ENCODE results near the gene CSNK1G1. TPM values are rescaled to one million over a fixed set of nuclear protein-coding genes. Genes with fewer than 3 reads are reported as not detected.
"Not testable (repeated sequence)": the region's sequence is repeated elsewhere in the genome, so short reads cannot be mapped to it uniquely, and the experiment has no call there.

CSNK1G1 gene
- total and polyA plus RNA-seq, 2 donors = 7.3 to 11.8 TPM

DNA sequence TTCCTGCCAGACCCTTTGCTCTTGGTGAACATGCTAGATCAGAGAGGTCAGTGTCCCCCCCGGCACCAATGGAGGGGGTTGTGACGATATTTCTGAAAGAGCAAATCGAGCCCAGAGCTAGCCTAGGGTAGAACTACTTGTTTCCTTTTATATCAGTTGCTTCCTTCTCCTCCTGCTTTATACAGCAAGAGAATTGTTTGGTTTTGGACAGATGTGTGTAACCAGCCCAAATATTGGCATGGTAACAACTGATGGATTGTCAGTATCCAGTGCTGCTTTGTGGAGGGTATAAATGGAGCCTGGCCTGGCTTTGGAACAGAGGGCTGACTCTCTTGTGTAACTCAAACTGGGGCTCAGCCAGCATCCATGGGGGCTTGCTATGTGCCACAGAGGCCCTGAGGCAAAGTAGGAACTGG lies 233.0 kb downstream of the CSNK1G1 start:
- Histone ChIP-seq H3K9me3 (ENCODE audit: control insufficient read depth in 2 of 2, insufficient read depth in 1 of 2, low read length in 1 of 2) (no peaks in the 10 kb centered on the region), H3K4me3 (ENCODE audit: low read length in 2 of 2) (no peak overlapping the region), H3K27me3 (ENCODE audit: control insufficient read depth in 2 of 2, insufficient read depth in 1 of 2, low read length in 1 of 2) (no peaks in the 10 kb centered on the region), H3K4me1 (ENCODE audit: control insufficient read depth in 2 of 2, insufficient read depth in 2 of 2, low read length in 2 of 2) (peaks cover 0 to 3% of the 10 kb centered on the region in 2 donors), H3K36me3 (ENCODE audit: control insufficient read depth in 2 of 2, insufficient read depth in 2 of 2, low read length in 1 of 2) (peaks cover 51 to 85% of the 10 kb centered on the region in 2 donors), H3K27ac (ENCODE audit: low read depth in 1 of 2, low read length in 1 of 2) (no peak overlapping the region)
- no peak for DNase-seq (ENCODE audit: low read depth in 6 of 9, low spot score in 9 of 9)
- 95% methylated on average over 3 of the region's 3 CpGs for WGBS

GRCh38 chr15:64122444-64122843 lies 233.5 kb downstream of the CSNK1G1 start:
- peaks cover 51 to 85% of the 10 kb centered on the region in 2 donors for H3K36me3 ChIP-seq (ENCODE audit: control insufficient read depth in 2 of 2, insufficient read depth in 2 of 2, low read length in 1 of 2)
- H3K27me3 ChIP-seq (ENCODE audit: control insufficient read depth in 2 of 2, insufficient read depth in 1 of 2, low read length in 1 of 2) = no peaks in the 10 kb centered on the region
- no peak overlapping the region for H3K27ac ChIP-seq (ENCODE audit: low read depth in 1 of 2, low read length in 1 of 2)
- no peak overlapping the region for H3K4me3 ChIP-seq (ENCODE audit: low read length in 2 of 2)
- 98% methylated on average over 1 of the region's 1 CpG for WGBS
- no peak for DNase-seq (ENCODE audit: low read depth in 6 of 9, low spot score in 9 of 9)
- peaks cover 0 to 3% of the 10 kb centered on the region in 2 donors for H3K4me1 ChIP-seq (ENCODE audit: control insufficient read depth in 2 of 2, insufficient read depth in 2 of 2, low read length in 2 of 2)
- no peaks in the 10 kb centered on the region for H3K9me3 ChIP-seq (ENCODE audit: control insufficient read depth in 2 of 2, insufficient read depth in 1 of 2, low read length in 1 of 2)

DNA sequence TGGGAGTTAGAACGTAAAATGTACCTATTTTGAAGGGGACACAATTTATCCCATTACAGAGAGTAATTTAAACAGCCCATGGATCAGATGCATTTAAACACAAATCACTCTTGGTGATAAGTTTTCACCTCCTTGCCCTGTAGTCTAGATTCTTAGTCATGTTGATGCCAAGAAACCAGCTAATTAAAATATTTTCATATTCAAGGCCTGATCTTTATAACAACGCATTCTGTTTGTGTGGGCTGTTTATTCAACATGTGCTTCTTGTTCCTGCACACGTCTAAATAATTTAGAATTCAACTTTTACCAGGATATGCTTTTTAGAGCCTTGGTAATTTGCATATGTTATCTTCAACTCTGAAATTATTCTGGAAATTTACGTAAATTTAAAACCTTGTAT lies 234.4 kb downstream of the CSNK1G1 start:
- no peak for DNase-seq (ENCODE audit: low read depth in 6 of 9, low spot score in 9 of 9)
- whole genome bisulfite sequencing = 98% methylated on average over 4 of the region's 4 CpGs
- peaks cover 0 to 3% of the 10 kb centered on the region in 2 donors for H3K4me1 ChIP-seq (ENCODE audit: control insufficient read depth in 2 of 2, insufficient read depth in 2 of 2, low read length in 2 of 2)
- H3K27ac ChIP-seq (ENCODE audit: low read depth in 1 of 2, low read length in 1 of 2) = no peak overlapping the region
- no peaks in the 10 kb centered on the region for H3K27me3 ChIP-seq (ENCODE audit: control insufficient read depth in 2 of 2, insufficient read depth in 1 of 2, low read length in 1 of 2)
- peaks cover 52 to 85% of the 10 kb centered on the region in 2 donors for H3K36me3 ChIP-seq (ENCODE audit: control insufficient read depth in 2 of 2, insufficient read depth in 2 of 2, low read length in 1 of 2)
- no peak overlapping the region for H3K4me3 ChIP-seq (ENCODE audit: low read length in 2 of 2)
- no peaks in the 10 kb centered on the region for H3K9me3 ChIP-seq (ENCODE audit: control insufficient read depth in 2 of 2, insufficient read depth in 1 of 2, low read length in 1 of 2)

DNA sequence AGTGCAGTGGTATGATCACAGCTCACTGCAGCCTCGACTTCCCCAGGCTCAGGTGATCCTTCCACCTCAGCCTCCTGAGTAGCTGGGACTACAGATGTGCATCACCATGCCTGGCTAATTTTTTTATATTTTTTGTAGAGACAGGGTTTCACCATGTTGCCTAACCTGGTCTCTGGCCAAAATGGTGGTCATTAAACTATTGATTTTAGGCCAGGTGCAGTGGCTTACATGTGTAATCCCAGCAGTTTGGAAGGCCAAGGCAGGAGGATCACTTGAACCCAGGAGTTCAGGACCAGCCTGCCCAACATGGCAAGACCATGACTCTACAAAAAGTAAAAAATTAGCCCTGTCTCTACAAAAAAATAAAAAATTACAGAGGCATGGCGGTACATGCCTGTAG lies 235.7 kb downstream of the CSNK1G1 start:
- H3K4me3 ChIP-seq (ENCODE audit: low read length in 2 of 2); DNase-seq (ENCODE audit: low read depth in 6 of 9, low spot score in 9 of 9); H3K27ac ChIP-seq (ENCODE audit: low read depth in 1 of 2, low read length in 1 of 2); H3K4me1 ChIP-seq (ENCODE audit: control insufficient read depth in 2 of 2, insufficient read depth in 2 of 2, low read length in 2 of 2); H3K27me3 ChIP-seq (ENCODE audit: control insufficient read depth in 2 of 2, insufficient read depth in 1 of 2, low read length in 1 of 2); H3K9me3 ChIP-seq (ENCODE audit: control insufficient read depth in 2 of 2, insufficient read depth in 1 of 2, low read length in 1 of 2): not testable (repeated sequence)
- WGBS = 97% methylated on average over 2 of the region's 2 CpGs
- peaks cover 49 to 88% of the 10 kb centered on the region in 2 donors for H3K36me3 ChIP-seq (ENCODE audit: control insufficient read depth in 2 of 2, insufficient read depth in 2 of 2, low read length in 1 of 2)

DNA sequence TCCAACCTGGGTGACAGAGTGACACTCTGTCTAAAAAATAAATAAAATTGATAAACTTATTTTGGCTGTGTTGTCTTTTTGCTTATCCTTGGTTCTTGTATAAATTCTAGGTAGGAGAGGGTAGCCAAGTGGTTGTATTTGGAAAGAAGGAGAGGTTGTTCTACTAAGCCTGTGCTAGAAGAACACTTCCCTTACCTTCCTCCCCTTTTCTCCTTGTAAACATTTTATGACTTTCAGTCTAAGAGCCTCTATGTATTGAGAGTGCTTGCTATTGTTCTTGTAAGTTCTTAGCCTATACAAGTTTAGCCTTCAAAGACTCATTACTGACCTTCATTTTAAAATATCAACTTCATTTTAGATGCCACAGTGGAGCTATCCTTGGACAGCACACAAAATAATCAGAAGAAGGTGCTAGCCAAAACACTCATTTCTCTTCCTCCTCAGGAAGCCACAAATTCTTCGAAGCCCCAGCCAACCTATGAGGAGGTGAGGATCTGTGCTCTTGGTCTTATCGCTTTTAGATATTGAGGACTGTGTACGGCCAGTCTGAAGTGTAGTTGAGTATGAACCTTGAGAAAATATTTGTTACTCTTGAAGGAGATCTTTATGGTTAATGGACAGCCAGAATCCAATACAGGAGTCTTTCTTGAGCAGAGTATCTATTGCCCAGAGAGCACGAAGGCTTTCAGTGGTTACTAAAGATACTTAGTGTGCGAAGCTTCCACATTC lies 238.1 kb downstream of the CSNK1G1 start:
- H3K4me3 ChIP-seq (ENCODE audit: low read length in 2 of 2) = no peak overlapping the region
- no peak overlapping the region for H3K27ac ChIP-seq (ENCODE audit: low read depth in 1 of 2, low read length in 1 of 2)
- 98% methylated on average over 5 of the region's 5 CpGs for WGBS
- no peak for DNase-seq (ENCODE audit: low read depth in 6 of 9, low spot score in 9 of 9)
- no peaks in the 10 kb centered on the region for H3K9me3 ChIP-seq (ENCODE audit: control insufficient read depth in 2 of 2, insufficient read depth in 1 of 2, low read length in 1 of 2)
- H3K27me3 ChIP-seq (ENCODE audit: control insufficient read depth in 2 of 2, insufficient read depth in 1 of 2, low read length in 1 of 2) = no peaks in the 10 kb centered on the region
- H3K36me3 ChIP-seq (ENCODE audit: control insufficient read depth in 2 of 2, insufficient read depth in 2 of 2, low read length in 1 of 2) = peaks cover 57 to 94% of the 10 kb centered on the region in 2 donors
- H3K4me1 ChIP-seq (ENCODE audit: control insufficient read depth in 2 of 2, insufficient read depth in 2 of 2, low read length in 2 of 2) = peaks cover 0 to 3% of the 10 kb centered on the region in 2 donors

Other genes starting within 250 kb of the CSNK1G1 start
- 9.4 TPM for gene SNX22, start 204.4 kb downstream of the CSNK1G1 start, total RNA-seq
- 23.9 TPM for gene SNX22, start 204.4 kb downstream of the CSNK1G1 start, polyA plus RNA-seq
- gene PPIB, start 193.2 kb downstream of the CSNK1G1 start, total RNA-seq = 382 TPM
- 344 TPM for gene PPIB, start 193.2 kb downstream of the CSNK1G1 start, polyA plus RNA-seq
- 57.6 TPM for gene PCLAF, start 25.3 kb upstream of the CSNK1G1 start, total RNA-seq
- 22.8 TPM for gene PCLAF, start 25.3 kb upstream of the CSNK1G1 start, polyA plus RNA-seq
- gene TRIP4, start 31.7 kb upstream of the CSNK1G1 start, total RNA-seq = 14.5 TPM
- 50.6 TPM for gene TRIP4, start 31.7 kb upstream of the CSNK1G1 start, polyA plus RNA-seq
- 16.8 TPM for gene ZNF609, start 104.4 kb upstream of the CSNK1G1 start, total RNA-seq
- gene ZNF609, start 104.4 kb upstream of the CSNK1G1 start, polyA plus RNA-seq = 7.5 TPM